Right renal pelvis (tissue), 4 donors: Measurements from ENCODE around the gene PRKCA. TPM values are rescaled to one million over a fixed set of nuclear protein-coding genes. Genes with fewer than 3 reads are reported as not detected.

Experiments
- DNase-seq, 4 donors: peaks; one replicate each; pipeline ENCODE4 v3.0.0-alpha.2; 2013; ENCODE audit warnings: low read depth in 4 of 4, low spot score in 3 of 4, missing footprints in 1 of 4
- polyA plus RNA-seq, 4 donors: library from polyadenylated mRNA; unstranded; fragments of 120-200 nt; gene quantifications; one replicate each; pipeline ENCODE4 v1.2.1, GENCODE V29; 2013; ENCODE audit not compliant: insufficient read length in 4 of 4

Gene PRKCA
- polyA plus RNA-seq, 4 donors, result 20.9 to 25.9 (median 24.5) TPM

GRCh38 chr17:66406701-66407644 is 104.6 kb downstream of the PRKCA start:
- DNase-seq, result no peak

- DNase-seq, result no peak
These were observed 105.5 kb downstream of the PRKCA start for GRCh38 chr17:66407864-66408263.

- no peak for DNase-seq
These were observed 109.1 kb downstream of the PRKCA start for GRCh38 chr17:66411520-66411919.

- no peak for DNase-seq
These were observed 110.6 kb downstream of the PRKCA start for GRCh38 chr17:66412857-66413558.

- DNase-seq, result no peak
These were observed 111.4 kb downstream of the PRKCA start for GRCh38 chr17:66413559-66414520.

GRCh38 chr17:66414561-66415175 is 112.3 kb downstream of the PRKCA start:
- no peak for DNase-seq

GRCh38 chr17:66415366-66416206 is 113.2 kb downstream of the PRKCA start:
- no peak for DNase-seq

- DNase-seq, result no peak
These were observed 114.0 kb downstream of the PRKCA start for GRCh38 chr17:66416207-66416940.

- no peak for DNase-seq
These were observed 114.9 kb downstream of the PRKCA start for GRCh38 chr17:66417300-66417719.

GRCh38 chr17:66420961-66421371 is 118.6 kb downstream of the PRKCA start:
- no peak for DNase-seq

GRCh38 chr17:66422186-66422585 is 119.8 kb downstream of the PRKCA start:
- no peak for DNase-seq

- DNase-seq, result no peak
These were observed 120.9 kb downstream of the PRKCA start for GRCh38 chr17:66423056-66423955.

- DNase-seq, result no peak
These were observed 123.5 kb downstream of the PRKCA start for GRCh38 chr17:66425756-66426396.

GRCh38 chr17:66426397-66427033 is 124.1 kb downstream of the PRKCA start:
- no peak for DNase-seq

GRCh38 chr17:66427134-66427533 is 124.7 kb downstream of the PRKCA start:
- no peak for DNase-seq

GRCh38 chr17:66429680-66430079 is 127.3 kb downstream of the PRKCA start:
- no peak for DNase-seq
